GM19455 (cell line): Measurements from ENCODE around the gene GMEB2.

ENCODE experiments used
- ATAC-seq: cut with Tn5 transposase; IDR thresholded peaks from one replicate; pipeline ENCODE4 v1.9.1; 2021; ENCODE audit not compliant: unreplicated experiment

The GMEB2 gene

GRCh38 chr20:63590218-63591146, 36.4 kb downstream of the GMEB2 start:
- no peak for ATAC-seq

GRCh38 chr20:63589261-63590217, 37.4 kb downstream of the GMEB2 start:
- no peak for ATAC-seq

DNA sequence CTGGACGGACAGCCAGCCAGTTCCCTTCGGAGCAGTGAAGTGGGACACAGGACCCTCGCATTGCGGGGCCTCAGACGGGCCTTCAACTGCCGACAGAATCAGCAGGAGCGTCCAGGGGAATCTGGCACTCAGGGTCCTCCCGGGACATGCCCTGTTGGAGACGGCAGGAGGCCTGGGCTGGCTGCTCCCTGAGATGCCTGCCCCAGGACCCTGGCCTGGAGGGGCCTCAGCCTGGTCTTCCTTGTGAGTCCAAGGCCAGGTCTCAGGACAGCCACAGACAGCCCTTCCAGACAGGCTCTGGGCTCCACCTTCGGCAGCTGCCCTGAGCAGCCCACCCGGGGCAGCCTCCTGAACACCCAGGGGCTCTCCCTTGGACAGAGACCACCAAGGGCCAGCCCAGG, 38.3 kb downstream of the GMEB2 start:
- no peak for ATAC-seq

DNA sequence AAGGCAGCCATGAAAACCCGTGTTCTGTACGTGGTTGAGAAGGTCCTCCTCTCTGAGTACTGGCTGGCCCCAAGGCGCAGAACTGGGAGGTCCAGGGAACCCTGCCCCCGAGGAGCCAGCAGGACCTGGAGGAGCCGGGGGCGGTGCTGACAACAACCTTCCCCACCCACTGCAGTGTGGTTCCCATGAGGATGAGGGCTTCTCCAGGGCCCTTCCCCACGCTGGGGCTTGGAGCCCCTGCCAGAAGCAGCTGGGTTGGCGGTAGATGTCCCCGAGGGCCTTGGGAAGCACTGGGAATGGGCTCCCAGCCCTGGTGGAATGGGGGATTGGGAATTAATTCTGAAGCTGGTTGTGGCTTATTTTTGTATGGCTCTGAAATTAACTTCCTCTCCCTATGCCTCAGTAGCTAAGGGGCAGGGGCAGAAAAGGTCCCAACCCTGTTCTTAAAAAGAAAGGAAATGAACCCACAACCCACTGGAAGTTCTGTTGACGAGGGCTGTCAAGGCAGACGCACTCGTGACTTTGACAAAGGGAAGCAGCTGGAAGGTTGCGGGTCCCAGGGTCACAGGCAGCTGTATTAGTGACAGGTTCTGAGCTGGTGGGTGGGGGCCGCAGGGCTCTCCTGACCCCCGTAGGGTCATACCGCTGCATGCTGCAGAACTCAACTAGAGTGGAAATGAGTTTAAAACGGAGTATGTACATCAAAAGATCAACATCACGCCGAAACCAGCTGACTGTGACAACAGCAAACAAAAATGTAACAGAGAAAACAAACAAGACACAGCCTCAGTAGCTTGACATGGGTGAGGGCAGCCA, 38.9 kb downstream of the GMEB2 start:
- ATAC-seq, result no peak

DNA sequence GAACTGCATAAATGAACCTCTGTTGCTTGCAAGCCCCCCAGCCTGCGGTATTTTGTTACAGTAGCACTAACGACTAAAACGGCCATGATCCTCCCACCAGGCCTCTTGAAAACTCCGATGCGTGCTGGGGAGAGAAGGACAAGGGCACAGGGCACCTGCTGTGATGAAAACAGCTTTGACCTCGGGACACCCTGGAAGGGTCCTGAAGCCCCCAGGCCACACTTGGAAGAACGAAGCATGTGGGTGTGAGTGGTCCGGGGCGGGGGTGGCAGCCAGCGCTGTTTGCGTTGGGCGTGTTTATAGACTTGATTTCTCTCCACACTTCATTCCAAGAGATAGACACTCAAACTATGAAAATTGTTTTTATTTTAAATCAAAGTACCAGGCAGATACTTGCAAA, 39.6 kb downstream of the GMEB2 start:
- no peak for ATAC-seq

GRCh38 chr20:63586797-63587196, 40.1 kb downstream of the GMEB2 start:
- no peak for ATAC-seq

DNA sequence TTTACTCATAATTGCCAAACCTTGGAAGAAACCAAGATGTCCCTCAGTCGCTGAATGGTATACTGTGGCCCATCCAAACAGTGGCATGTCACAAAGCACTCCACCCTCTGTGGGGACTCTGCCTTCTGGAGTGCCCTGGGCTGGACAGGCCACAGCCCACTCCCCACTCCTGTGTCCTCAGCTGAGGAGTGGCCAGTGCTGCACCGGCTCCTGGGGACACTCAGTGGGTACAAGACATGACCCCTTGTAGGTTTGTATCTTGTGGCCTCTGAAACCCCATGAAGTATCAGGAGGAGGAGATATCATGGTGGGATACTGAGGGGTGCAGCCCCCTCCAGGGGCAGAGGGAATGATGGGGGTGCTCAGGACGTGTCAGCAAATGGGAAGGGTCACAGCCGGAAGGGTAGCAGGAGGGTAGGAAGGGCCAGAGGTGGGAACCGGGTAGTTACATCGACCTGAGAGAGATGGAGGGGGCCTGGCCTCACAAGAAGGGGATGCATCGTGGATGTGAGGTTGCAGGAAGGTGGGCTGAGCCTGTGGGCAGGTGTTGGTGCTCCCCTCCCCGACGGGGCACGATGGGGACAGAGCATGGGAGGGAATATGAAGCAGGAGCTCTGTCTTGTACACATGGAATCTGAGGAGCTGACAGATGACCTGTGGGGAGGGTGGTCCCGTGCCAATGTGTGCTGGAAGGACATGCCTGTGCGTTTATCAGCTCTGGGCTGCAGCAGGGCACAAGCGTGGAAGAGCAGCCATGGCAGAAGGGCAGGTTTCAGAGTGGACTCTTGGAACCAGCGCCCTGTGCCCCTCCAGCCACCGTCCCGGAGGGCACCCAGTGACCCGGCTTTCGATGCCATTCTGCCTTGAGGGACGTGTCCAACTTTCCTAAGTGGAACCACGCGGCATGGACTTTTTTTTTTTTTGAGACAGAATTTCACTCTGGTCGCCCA, 41.0 kb downstream of the GMEB2 start:
- no peak for ATAC-seq

GRCh38 chr20:63582382-63583063, 44.4 kb downstream of the GMEB2 start:
- ATAC-seq, result no peak

- ATAC-seq, result no peak
These were observed 46.0 kb downstream of the GMEB2 start for GRCh38 chr20:63580796-63581461.

DNA sequence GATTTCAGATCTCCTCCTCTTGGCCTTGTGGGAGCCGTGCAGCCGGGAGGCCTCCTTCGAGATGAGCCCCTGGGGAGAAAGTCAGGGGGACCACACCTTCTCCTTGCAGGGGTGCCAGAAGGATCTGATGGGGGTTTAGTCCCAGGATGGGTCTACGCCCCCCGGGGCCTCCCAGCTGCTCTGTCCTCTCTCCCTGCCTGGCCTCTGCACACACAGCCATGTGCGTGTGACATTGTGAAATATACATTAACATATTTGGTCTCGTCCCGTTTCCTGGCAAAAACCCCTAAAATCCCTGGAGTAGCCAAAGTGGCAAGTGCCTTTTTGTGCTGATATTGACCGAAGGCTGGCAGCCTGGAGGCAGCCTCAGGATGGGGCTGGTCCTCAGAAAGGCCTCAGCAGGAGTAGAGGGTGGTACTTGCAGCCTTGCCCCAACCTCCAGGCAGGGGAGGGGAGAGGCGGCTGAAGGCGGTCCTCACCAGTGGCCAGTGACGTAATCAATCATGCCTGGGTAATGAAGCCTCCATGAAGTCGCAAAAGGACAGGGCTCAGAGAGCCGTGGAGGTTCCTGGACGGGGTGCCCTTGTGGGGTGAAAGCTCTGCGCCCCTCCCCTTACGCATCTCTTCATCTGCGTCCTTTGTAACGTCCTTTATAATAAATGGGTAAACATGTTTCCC, 47.7 kb downstream of the GMEB2 start:
- no peak for ATAC-seq

GRCh38 chr20:63578224-63579016, 48.5 kb downstream of the GMEB2 start:
- ATAC-seq, result no peak

GRCh38 chr20:63577317-63577894, 49.5 kb downstream of the GMEB2 start:
- ATAC-seq, result no peak

DNA sequence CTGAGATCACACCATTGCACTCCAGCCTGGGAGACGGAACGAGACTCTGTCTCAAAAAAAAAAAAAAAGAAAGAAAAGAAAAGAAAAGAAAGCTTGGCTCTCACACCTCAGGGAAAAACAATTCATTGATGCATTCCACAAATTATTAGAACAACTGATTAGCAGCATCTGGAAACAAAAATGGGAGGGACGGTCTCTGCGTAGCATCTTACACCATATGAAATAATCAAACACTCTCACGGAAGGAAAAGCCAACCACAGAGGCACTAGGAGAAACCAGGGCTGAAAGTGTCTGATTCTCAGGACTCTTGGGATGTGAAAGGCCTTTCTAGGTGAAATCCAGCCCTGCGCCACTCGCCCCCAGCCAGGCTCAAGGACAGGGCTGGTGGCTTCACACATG, 50.6 kb downstream of the GMEB2 start:
- ATAC-seq, result no peak

GRCh38 chr20:63574829-63575743, 51.8 kb downstream of the GMEB2 start:
- ATAC-seq, result no peak

GRCh38 chr20:63574156-63574828, 52.6 kb downstream of the GMEB2 start, which contains the start of gene HELZ2:
Gene HELZ2, minus strand, starts transcription at chr20:63574239. Its CDS starts 1,854 bp downstream, at chr20:63572385.
- peak; percentile 54 for ATAC-seq
